ENCODE results near the gene TPH2.
A peak's percentile ranks its signal among the peaks of the same experiment; 100 is the strongest.

TPH2 gene

GRCh38 chr12:71938728-71939385, at the start of gene TPH2:
TSS of gene TPH2 (plus strand) at chr12:71938845. CDS start at chr12:71938987, 142 bp downstream.
- peak; percentile 14 for DNase-seq (ENCODE audit: low read depth)

- no peak for DNase-seq (ENCODE audit: low read depth)
Measured at GRCh38 chr12:71890475-71890874, 48.2 kb upstream of the TPH2 start.

- no peak for DNase-seq (ENCODE audit: low read depth)
Measured at GRCh38 chr12:71892059-71892458, 46.6 kb upstream of the TPH2 start.

- DNase-seq (ENCODE audit: low read depth): no peak
Measured at GRCh38 chr12:71896205-71896882, 42.3 kb upstream of the TPH2 start.

- DNase-seq (ENCODE audit: low read depth): no peak
Measured at GRCh38 chr12:71900091-71900490, 38.6 kb upstream of the TPH2 start.

- no peak for DNase-seq (ENCODE audit: low read depth)
Measured at GRCh38 chr12:71904629-71905028, 34.0 kb upstream of the TPH2 start.

- DNase-seq (ENCODE audit: low read depth): no peak
Measured at GRCh38 chr12:71935594-71935993, 3.1 kb upstream of the TPH2 start.

- no peak for DNase-seq (ENCODE audit: low read depth)
Measured at GRCh38 chr12:71940068-71940467, 1.4 kb downstream of the TPH2 start.

GRCh38 chr12:71941174-71941573, 2.5 kb downstream of the TPH2 start:
- no peak for DNase-seq (ENCODE audit: low read depth)

- no peak for DNase-seq (ENCODE audit: low read depth)
Measured at GRCh38 chr12:71942259-71942658, 3.6 kb downstream of the TPH2 start.

GRCh38 chr12:71942703-71943102, 4.1 kb downstream of the TPH2 start:
- no peak for DNase-seq (ENCODE audit: low read depth)

- DNase-seq (ENCODE audit: low read depth): no peak
Measured at GRCh38 chr12:71945121-71945520, 6.5 kb downstream of the TPH2 start.

GRCh38 chr12:71945883-71946282, 7.2 kb downstream of the TPH2 start:
- no peak for DNase-seq (ENCODE audit: low read depth)

- no peak for DNase-seq (ENCODE audit: low read depth)
Measured at GRCh38 chr12:71947645-71948105, 9.0 kb downstream of the TPH2 start.

- no peak for DNase-seq (ENCODE audit: low read depth)
Measured at GRCh38 chr12:71948390-71948789, 9.7 kb downstream of the TPH2 start.

- no peak for DNase-seq (ENCODE audit: low read depth)
Measured at GRCh38 chr12:71949646-71950045, 11.0 kb downstream of the TPH2 start.

- DNase-seq (ENCODE audit: low read depth): no peak
Measured at GRCh38 chr12:71950404-71950803, 11.8 kb downstream of the TPH2 start.

- DNase-seq (ENCODE audit: low read depth): no peak
Measured at GRCh38 chr12:71950819-71951218, 12.2 kb downstream of the TPH2 start.

GRCh38 chr12:71954083-71954778, 15.6 kb downstream of the TPH2 start:
- no peak for DNase-seq (ENCODE audit: low read depth)

- no peak for DNase-seq (ENCODE audit: low read depth)
Measured at GRCh38 chr12:71954861-71955260, 16.2 kb downstream of the TPH2 start.

- no peak for DNase-seq (ENCODE audit: low read depth)
Measured at GRCh38 chr12:71955970-71956369, 17.3 kb downstream of the TPH2 start.

- no peak for DNase-seq (ENCODE audit: low read depth)
Measured at GRCh38 chr12:71958056-71958455, 19.4 kb downstream of the TPH2 start.

GRCh38 chr12:71958457-71958856, 19.8 kb downstream of the TPH2 start:
- no peak for DNase-seq (ENCODE audit: low read depth)
